ENCODE measurements around the gene CHST12. TPM values are rescaled to one million over a fixed set of nuclear protein-coding genes. Genes with fewer than 3 reads are reported as not detected.

The CHST12 gene
- total RNA-seq, 1 donor from 2014 or later, result 27.3 TPM

DNA sequence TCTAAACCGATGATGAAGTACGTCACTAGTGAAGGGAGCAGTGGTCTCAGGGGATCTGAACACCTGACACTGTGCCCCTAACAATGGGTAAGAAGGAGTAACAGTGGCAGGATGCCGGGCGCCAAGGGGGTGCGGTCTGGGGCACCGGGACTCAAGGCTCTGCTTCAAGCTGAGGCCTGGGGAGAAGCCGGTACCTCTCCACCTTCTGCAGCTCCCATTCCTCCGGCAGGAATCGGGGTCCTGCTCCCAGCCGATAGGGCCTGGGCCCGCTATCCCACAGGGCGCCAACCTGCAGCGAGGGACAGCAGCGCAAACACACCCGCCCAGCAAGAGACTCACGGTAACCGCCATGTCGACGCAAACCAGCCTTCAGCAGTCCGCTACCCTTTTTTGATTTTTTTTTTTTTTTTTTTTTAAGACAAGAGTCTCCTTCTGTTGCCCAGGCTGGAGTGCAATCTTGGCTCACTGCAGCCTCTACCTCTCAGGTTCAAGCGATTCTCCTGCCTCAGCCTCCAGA is 8.8 kb upstream of the CHST12 start:
- H3K27ac Mint-ChIP-seq (ENCODE audit: unreplicated experiment), result no peak overlapping the region
- no peaks in the 10 kb centered on the region for H3K27me3 Mint-ChIP-seq (ENCODE audit: unreplicated experiment)
- H3K36me3 Mint-ChIP-seq (ENCODE audit: unreplicated experiment), result peaks cover 5% of the 10 kb centered on the region
- H3K4me3 Mint-ChIP-seq (ENCODE audit: unreplicated experiment), result no peak overlapping the region
- no peak for DNase-seq
- peaks cover 6% of the 10 kb centered on the region for H3K4me1 Mint-ChIP-seq (ENCODE audit: low read depth, unreplicated experiment)
- H3K9me3 Mint-ChIP-seq (ENCODE audit: unreplicated experiment), result peaks cover 5% of the 10 kb centered on the region
- TF ChIP-seq CTCF (IDR thresholded peaks at IDR 0.05; ENCODE audit: partially characterized antibody, unreplicated experiment), result no peak

DNA sequence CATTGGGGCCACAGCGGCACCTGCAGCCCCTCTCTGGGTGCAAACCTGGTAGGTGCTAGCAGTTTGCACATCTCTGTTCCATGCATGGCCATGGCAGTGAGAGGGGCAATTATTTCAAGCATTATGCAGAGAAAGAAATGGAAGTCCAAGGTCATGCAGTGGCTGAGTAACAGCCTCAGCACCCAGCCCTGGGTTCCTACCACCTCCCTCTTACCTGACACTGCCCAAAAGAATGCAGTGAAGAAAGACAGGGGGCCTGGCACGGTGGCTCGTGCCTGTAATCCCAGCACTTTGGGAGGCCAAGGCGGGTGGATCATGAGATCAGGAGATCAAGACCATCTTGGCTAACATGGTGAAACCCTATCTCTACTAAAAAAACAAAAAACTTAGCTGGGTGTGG is 4.9 kb upstream of the CHST12 start:
- no peak for DNase-seq
- no peak for TF ChIP-seq CTCF (IDR thresholded peaks at IDR 0.05; ENCODE audit: partially characterized antibody, unreplicated experiment)
- Mint-ChIP-seq H3K9me3 (ENCODE audit: unreplicated experiment) (peaks cover 7% of the 10 kb centered on the region), H3K27ac (ENCODE audit: unreplicated experiment) (no peak overlapping the region), H3K27me3 (ENCODE audit: unreplicated experiment) (no peaks in the 10 kb centered on the region), H3K4me3 (ENCODE audit: unreplicated experiment) (no peak overlapping the region), H3K4me1 (ENCODE audit: low read depth, unreplicated experiment) (no peaks in the 10 kb centered on the region), H3K36me3 (ENCODE audit: unreplicated experiment) (peaks cover 5% of the 10 kb centered on the region)

DNA sequence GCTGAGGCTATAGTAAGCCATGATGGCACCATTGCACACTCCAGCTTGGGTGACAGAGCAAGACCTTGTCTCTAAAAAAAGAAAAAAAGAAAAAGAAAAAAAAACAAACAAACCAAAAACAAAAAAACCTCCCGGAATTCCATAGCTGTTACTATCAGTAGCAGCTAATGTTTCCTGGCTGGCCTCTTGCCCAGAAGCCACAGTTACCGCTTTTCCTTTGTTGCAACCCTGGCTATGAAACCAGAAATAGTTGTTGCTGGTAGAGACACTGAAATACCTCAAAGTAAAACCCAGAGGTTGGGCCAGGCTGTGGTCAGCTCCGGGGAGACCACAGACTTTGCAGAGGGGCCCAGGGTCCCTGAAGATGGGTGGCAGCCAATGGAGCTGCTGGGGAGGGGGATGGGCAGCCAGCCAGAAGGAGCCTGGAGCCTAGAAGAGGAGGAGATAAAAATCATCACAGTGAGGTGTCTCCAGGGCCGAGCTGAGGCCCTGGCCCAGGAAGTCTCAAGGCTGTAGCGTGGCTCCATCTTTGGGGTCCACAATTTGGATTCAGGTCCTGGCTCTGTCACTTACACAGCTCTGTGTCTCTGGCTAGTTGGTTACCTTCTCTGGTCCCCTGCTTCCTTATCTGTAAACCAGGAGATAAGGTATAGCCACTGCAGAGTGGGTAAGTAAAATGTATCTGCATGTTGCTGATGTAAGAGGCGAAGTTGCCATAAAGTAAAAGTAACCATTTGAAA is 3.4 kb upstream of the CHST12 start:
- H3K4me3 Mint-ChIP-seq (ENCODE audit: unreplicated experiment), result no peak overlapping the region

DNA sequence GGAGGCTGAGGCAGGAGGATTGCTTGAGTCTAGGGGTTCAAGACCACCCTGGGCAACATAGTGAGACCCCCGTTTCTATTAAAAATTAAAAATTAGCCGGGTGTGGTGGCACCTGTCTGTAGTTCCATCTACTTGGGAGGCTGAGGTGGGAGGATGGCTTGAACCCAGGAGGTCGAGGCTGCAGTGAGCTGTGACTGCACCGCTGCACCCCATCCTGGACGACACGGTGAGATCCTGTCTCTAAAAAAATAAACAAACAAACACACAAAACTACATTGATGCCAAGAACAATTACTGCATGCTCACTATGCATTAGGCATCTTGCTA is 761 bp upstream of the CHST12 start:
- H3K27ac Mint-ChIP-seq (ENCODE audit: unreplicated experiment), result peak overlapping the region; percentile 64

More for the DNA sequence above, 3.4 kb upstream of the CHST12 start:
- Mint-ChIP-seq H3K9me3 (ENCODE audit: unreplicated experiment) (peaks cover 7% of the 10 kb centered on the region), H3K27ac (ENCODE audit: unreplicated experiment) (no peak overlapping the region), H3K27me3 (ENCODE audit: unreplicated experiment) (no peaks in the 10 kb centered on the region), H3K36me3 (ENCODE audit: unreplicated experiment) (peaks cover 5% of the 10 kb centered on the region), H3K4me1 (ENCODE audit: low read depth, unreplicated experiment) (peaks cover 7% of the 10 kb centered on the region)
- no peak for DNase-seq
- TF ChIP-seq CTCF (IDR thresholded peaks at IDR 0.05; ENCODE audit: partially characterized antibody, unreplicated experiment), result no peak

More for the DNA sequence above, 761 bp upstream of the CHST12 start:
- H3K36me3 Mint-ChIP-seq (ENCODE audit: unreplicated experiment), result no peaks in the 10 kb centered on the region
- peaks cover 6% of the 10 kb centered on the region for H3K27me3 Mint-ChIP-seq (ENCODE audit: unreplicated experiment)
- peaks cover 23% of the 10 kb centered on the region for H3K4me1 Mint-ChIP-seq (ENCODE audit: low read depth, unreplicated experiment)
- DNase-seq, result no peak
- H3K4me3 Mint-ChIP-seq (ENCODE audit: unreplicated experiment), result peak overlapping the region; percentile 84
- no peak for TF ChIP-seq CTCF (IDR thresholded peaks at IDR 0.05; ENCODE audit: partially characterized antibody, unreplicated experiment)
- H3K9me3 Mint-ChIP-seq (ENCODE audit: unreplicated experiment), result peaks cover 9% of the 10 kb centered on the region

All from glutamatergic neuron (in vitro differentiated cells).